Heart right ventricle (tissue), 16 donors: ENCODE measurements around the gene STAU1. TPM values are rescaled to one million over a fixed set of nuclear protein-coding genes. Genes with fewer than 3 reads are reported as not detected.

Source experiments
- ATAC-seq, 8 donors: fragments of 200-7000 bp; cut with Tn5 transposase; one replicate each; pipeline ENCODE4 v1.9.1; 2020; ENCODE audit warnings: mild to moderate bottlenecking in 8 of 8, moderate library complexity in 8 of 8, moderate number of reproducible peaks in 1 of 8
- DNase-seq, 2 donors: peaks; one replicate each; pipeline ENCODE4 v3.0.0-alpha.2; 2020
- H3K27ac ChIP-seq, 10 donors: fragments of 200-600 bp; sonication (generic) in 2 of 10; one replicate each; pipeline versions ENCODE4 v1.5.0 to v1.8.0; 2020 to 2022; ENCODE audit warnings: mild to moderate bottlenecking in 3 of 10
- H3K27me3 ChIP-seq, 7 donors: fragments of 200-600 bp; one replicate each; pipeline ENCODE4 v1.8.0; 2021 to 2022; ENCODE audit warnings: mild to moderate bottlenecking in 2 of 7
- H3K36me3 ChIP-seq, 9 donors: fragments of 200-600 bp; sonication (generic) in 1 of 9; one replicate each; pipeline versions ENCODE4 v1.5.0 to v1.8.0; 2020 to 2022; ENCODE audit warnings: mild to moderate bottlenecking in 2 of 9
- H3K4me1 ChIP-seq, 9 donors: fragments of 200-600 bp; sonication (generic) in 1 of 9; one replicate each; pipeline versions ENCODE4 v1.5.0 to v1.8.0; 2020 to 2022; ENCODE audit warnings: mild to moderate bottlenecking in 4 of 9
- H3K4me3 ChIP-seq, 10 donors: fragments of 200-600 bp; sonication (generic) in 2 of 10; one replicate each; pipeline versions ENCODE4 v1.5.0 to v1.8.0; 2020 to 2022; ENCODE audit warnings: mild to moderate bottlenecking in 7 of 10, moderate library complexity in 2 of 10
- H3K9me3 ChIP-seq, 11 donors: fragments of 200-600 bp in 10 of 11; sonication (generic) in 2 of 11; one replicate each; pipeline versions ENCODE4 v1.5.0 to v1.8.0; 2013 to 2022; ENCODE audit warnings: mild to moderate bottlenecking in 2 of 11, control low read depth in 1 of 11, moderate library complexity in 1 of 11
- WGBS, 2 donors: extraction: QIAGEN DNeasy Blood & Tissue Kit; methylation state at CpG; one replicate each; pipeline ENCODE4 v1.1.7; 2013; ENCODE audit warnings: inconsistent platforms in 1 of 2; 5-methylcytosine and 5-hydroxymethylcytosine counted together
- intact Hi-C, 10 donors: fragments of 100-400 bp; cut with DNase I; formaldehyde crosslinking; loops; one replicate each; pipeline versions ENCODE4 v1.11.1 to v1.14.2; 2022
- long read RNA-seq, 3 donors: library from polyadenylated mRNA; unstranded; transcript quantifications; one replicate each; pipeline ENCODE4 v2.0.0, GENCODE V29; 2020 to 2021
- polyA plus RNA-seq, 2 donors: library from polyadenylated mRNA; stranded (reverse); fragments of 200-250 nt; gene quantifications; one replicate each; pipeline ENCODE4 v1.2.3, GENCODE V29; 2013
- total RNA-seq, 10 donors: library from RNA; stranded (reverse); fragmentation: NEBNext Ultra II Directional in 3 of 10; extraction: Animal tissue kit (Norgen Biotek cat#: 25700) in 3 of 10; gene quantifications; one replicate each; pipeline versions ENCODE4 v1.2.1 to v1.2.4, GENCODE V29; 2021 to 2023
- TF ChIP-seq, protein P1 (sequence below), 9 donors: fragments of 200-600 bp; sonication (generic) in 2 of 9; IDR thresholded peaks; one replicate each; pipeline versions ENCODE4 v1.5.0 to v1.8.0; 2021 to 2022; ENCODE audit warnings: antibody characterized with exemption in 9 of 9, mild to moderate bottlenecking in 5 of 9, moderate library complexity in 1 of 9
- donor health status: Arrhythmogenic right ventricular cardiomyopathy.
- donor health status: ischemic (EF 13 %, LVEDD 7.1; RV severe dilation, severe dysfunction).
- donor health status: healthy with polysubstance abuse.
- donor health status: DM: no; HTN: yes; CAD: no.
- donor health status: DM: no; HTN: no; CAD: no.
- donor health status: ischemic (EF 25% LVEDD 6.9; RV normal size, moderate dysfunction).
- donor health status: ischemic (EF 25% LVEDD 5.7; RV mildly dilated, moderate dysfunction).
- donor health status: healthy.
- donor health status: DM: yes; HTN: yes; CAD: no.
- donor health status: Ischemic cardiomyopathy.
- donor health status: ischemic (EF 35%, LVEDD 5.7; RV mildly dilated, moderate dysfunction).
- donor health status: nonischemic (EF 11% LVEDD 7.7; RV severe dilation, severe dysfunction).
- donor health status: DM: yes; HTN: yes; CAD: no.
- donor health status: PGD.
- donor health status: ischemic (EF 29% LVEDD 5.4; RV normal size, mild dysfunction).
- donor health status: nonischemic (EF 23%, LVEDD 6.1; RV moderate dilation, normal function).

Gene STAU1, protein sequence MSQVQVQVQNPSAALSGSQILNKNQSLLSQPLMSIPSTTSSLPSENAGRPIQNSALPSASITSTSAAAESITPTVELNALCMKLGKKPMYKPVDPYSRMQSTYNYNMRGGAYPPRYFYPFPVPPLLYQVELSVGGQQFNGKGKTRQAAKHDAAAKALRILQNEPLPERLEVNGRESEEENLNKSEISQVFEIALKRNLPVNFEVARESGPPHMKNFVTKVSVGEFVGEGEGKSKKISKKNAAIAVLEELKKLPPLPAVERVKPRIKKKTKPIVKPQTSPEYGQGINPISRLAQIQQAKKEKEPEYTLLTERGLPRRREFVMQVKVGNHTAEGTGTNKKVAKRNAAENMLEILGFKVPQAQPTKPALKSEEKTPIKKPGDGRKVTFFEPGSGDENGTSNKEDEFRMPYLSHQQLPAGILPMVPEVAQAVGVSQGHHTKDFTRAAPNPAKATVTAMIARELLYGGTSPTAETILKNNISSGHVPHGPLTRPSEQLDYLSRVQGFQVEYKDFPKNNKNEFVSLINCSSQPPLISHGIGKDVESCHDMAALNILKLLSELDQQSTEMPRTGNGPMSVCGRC
- total RNA-seq, result 10 to 100 TPM; 52.2 to 94.3 (median 72.6) TPM
- polyA plus RNA-seq, result 10 to 100 TPM; 18.0 to 31.3 TPM
- long read RNA-seq, donor 1, transcript STAU1-207 (14 exons, 3,684 nt), result minor isoform, 8 of 85 reads
- long read RNA-seq, donor 1, transcript STAU1-206 (13 exons, 3,411 nt), result minor isoform, 6 of 85 reads
- long read RNA-seq, donor 1, transcript STAU1-203 (13 exons, 3,211 nt), result major isoform, 9 of 85 reads
- long read RNA-seq, donor 1, partial matches to known transcripts, result 52 of 85 reads
- long read RNA-seq, donor 1, other reads (novel, unspliced or antisense), result 10 of 85 reads
- long read RNA-seq, donor 2, transcript STAU1-207 (14 exons, 3,684 nt), result minor isoform, 8 of 79 reads
- long read RNA-seq, donor 2, transcript STAU1-203 (13 exons, 3,211 nt), result major isoform, 13 of 79 reads
- long read RNA-seq, donor 2, partial matches to known transcripts, result 50 of 79 reads
- long read RNA-seq, donor 2, other reads (novel, unspliced or antisense), result 8 of 79 reads
- long read RNA-seq, donor 3, transcript STAU1-203 (13 exons, 3,211 nt), result major isoform, 37 of 242 reads
- long read RNA-seq, donor 3, transcript STAU1-207 (14 exons, 3,684 nt), result minor isoform, 17 of 242 reads
- long read RNA-seq, donor 3, transcript STAU1-206 (13 exons, 3,411 nt), result minor isoform, 10 of 242 reads
- long read RNA-seq, donor 3, partial matches to known transcripts, result 147 of 242 reads
- long read RNA-seq, donor 3, other reads (novel, unspliced or antisense), result 27 of 242 reads

DNA sequence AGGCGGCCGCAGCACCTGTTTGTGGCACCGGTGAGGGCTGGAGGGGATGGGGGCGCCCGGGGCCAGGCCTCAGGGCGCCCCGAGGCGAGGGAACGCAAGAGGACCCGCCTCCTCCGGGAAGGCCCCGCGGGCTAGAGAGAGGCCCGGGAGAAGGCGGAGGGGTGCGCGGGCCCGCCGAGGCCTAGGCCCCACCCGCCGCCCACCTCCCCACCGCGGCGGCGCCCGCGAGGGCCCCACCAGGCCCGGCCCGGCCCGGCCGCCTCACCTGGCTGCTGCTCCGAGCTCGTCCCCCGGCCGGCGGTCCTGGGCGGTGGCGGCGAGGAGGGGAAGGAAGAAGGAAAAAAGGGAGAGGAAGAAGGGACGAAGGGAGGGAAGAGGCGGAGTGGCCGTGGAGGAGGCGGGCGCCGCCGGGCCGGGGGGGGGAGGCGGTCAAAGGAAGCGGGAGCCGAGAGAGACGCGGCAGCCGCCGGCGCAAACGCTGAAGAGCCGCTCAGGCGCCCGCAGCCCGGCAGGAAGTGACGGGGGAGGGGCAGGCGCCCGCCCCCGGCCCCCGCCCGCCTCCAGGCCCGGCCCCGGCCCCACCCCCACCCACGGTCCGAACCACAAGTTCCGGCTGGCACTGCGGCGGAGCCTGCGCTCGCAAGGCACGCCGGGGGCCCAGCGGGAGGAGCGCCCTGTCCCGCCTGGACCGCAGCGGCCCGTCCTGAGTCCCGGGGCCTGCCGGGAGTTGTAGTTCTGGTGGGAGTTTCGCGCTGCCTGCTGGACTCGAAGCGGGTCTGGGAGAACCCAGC lies at the start of gene STAU1:
Gene STAU1, minus strand, starts transcription at position 484 of the 791 bp plus-strand sequence. CDS start 22,133 bp downstream, outside the sequence.
- intact Hi-C loops, result loop anchor here in 5 of 10 donors (1.0 to 10.0 kb wide), 6 partner anchors 29 to 90 kb away; partner anchors contain the start of genes ZNFX1 (in 3 of the 5) and DDX27 (in 1 of the 5)
- TF ChIP-seq, protein P1, sequence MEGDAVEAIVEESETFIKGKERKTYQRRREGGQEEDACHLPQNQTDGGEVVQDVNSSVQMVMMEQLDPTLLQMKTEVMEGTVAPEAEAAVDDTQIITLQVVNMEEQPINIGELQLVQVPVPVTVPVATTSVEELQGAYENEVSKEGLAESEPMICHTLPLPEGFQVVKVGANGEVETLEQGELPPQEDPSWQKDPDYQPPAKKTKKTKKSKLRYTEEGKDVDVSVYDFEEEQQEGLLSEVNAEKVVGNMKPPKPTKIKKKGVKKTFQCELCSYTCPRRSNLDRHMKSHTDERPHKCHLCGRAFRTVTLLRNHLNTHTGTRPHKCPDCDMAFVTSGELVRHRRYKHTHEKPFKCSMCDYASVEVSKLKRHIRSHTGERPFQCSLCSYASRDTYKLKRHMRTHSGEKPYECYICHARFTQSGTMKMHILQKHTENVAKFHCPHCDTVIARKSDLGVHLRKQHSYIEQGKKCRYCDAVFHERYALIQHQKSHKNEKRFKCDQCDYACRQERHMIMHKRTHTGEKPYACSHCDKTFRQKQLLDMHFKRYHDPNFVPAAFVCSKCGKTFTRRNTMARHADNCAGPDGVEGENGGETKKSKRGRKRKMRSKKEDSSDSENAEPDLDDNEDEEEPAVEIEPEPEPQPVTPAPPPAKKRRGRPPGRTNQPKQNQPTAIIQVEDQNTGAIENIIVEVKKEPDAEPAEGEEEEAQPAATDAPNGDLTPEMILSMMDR (IDR thresholded peaks at IDR 0.05), result no peak
- peaks cover 2 to 37% (median 30%) of the 10 kb centered on the region in 9 donors for H3K4me1 ChIP-seq
- peaks cover 0 to 14% (median 0%) of the 10 kb centered on the region in 9 donors for H3K36me3 ChIP-seq
- WGBS, 2 donors, result 0 to 1% methylated on average over 56 to 89 of the region's 89 CpGs
- H3K9me3 ChIP-seq, result no peaks in the 10 kb centered on the region
- DNase-seq (peak; percentile 95 to 96), ATAC-seq (peak; percentile 98 to 100 (median 98))
- H3K27ac ChIP-seq, result peak within 1 kb of the TSS; percentile 75 to 96 (median 94)
- no peaks in the 10 kb centered on the region for H3K27me3 ChIP-seq
- H3K4me3 ChIP-seq, result peak within 1 kb of the TSS; percentile 77 to 96 (median 85)

DNA sequence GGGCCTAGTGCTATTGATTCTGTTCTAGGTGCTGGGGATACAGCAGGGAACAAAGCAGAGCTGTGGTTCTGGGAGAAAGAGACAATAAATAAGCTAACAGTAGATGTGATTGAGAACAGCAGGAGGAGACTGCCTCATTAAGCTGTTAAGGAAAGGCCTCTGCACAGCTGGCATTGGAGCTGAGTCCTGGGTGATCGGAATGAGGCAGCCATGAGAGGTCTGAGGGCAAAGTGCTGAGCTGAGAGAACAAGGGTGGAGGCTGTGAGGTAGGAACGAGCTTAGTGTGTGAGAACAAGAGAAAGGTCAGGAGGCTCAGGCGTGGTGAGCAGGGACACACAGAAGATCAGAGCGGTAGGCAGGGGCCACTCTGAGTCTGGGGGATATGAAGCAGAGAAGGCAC lies 49.4 kb upstream of the STAU1 start:
- WGBS, 2 donors, result 92 to 96% methylated on average over 4 of the region's 4 CpGs
- intact Hi-C loops, result no loop called here

DNA sequence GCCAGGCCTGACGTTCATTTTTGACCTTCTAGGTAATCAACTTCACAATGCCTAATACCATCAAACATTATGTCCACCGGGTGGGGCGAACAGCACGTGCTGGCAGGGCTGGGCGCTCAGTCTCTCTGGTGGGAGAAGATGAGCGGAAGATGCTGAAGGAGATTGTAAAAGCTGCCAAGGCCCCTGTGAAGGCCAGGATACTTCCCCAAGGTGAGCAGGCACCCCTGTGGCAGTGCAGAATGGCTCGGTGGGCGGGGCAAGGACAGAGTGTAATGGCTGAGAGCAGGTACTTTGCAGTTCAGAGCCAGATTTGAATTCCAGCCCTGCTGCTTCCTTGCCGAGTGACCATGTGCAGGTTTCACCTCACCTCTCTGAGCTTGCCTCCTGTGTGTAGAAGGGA lies 48.2 kb upstream of the STAU1 start:
- WGBS, 2 donors, result 92% methylated on average over 9 of the region's 9 CpGs
- ATAC-seq, result no peak
- intact Hi-C loops, result no loop called here

More for the DNA sequence above, 49.4 kb upstream of the STAU1 start:
- no peaks in the 10 kb centered on the region for H3K27me3 ChIP-seq
- no peak for ATAC-seq
- no peak overlapping the region for H3K4me3 ChIP-seq
- TF ChIP-seq, protein P1 (IDR thresholded peaks at IDR 0.05), result no peak
- DNase-seq, result no peak
- no peak overlapping the region for H3K27ac ChIP-seq
- no peaks in the 10 kb centered on the region for H3K9me3 ChIP-seq
- H3K36me3 ChIP-seq, result peaks cover 8 to 100% (median 95%) of the 10 kb centered on the region in 9 donors
- no peaks in the 10 kb centered on the region for H3K4me1 ChIP-seq

More for the DNA sequence above, 48.2 kb upstream of the STAU1 start:
- Histone ChIP-seq H3K4me1 (no peaks in the 10 kb centered on the region), H3K4me3 (no peak overlapping the region), H3K9me3 (no peaks in the 10 kb centered on the region), H3K27me3 (no peaks in the 10 kb centered on the region), H3K36me3 (peaks cover 8 to 100% (median 88%) of the 10 kb centered on the region in 9 donors), H3K27ac (no peak overlapping the region)
- DNase-seq, result no peak
- TF ChIP-seq, protein P1 (IDR thresholded peaks at IDR 0.05), result no peak
